B cell (primary cell): ENCODE results near the gene GRIK5. TPM values are rescaled to one million over a fixed set of nuclear protein-coding genes. Genes with fewer than 3 reads are reported as not detected.

Experiments used
- ATAC-seq: fragments of 200-7000 bp; cut with Tn5 transposase; one replicate; pipeline ENCODE4 v1.10.0; 2021; ENCODE audit warnings: low read depth, mild to moderate bottlenecking, moderate number of reproducible peaks, moderate library complexity
- CTCF ChIA-PET: fragments of 350-600 bp; sonication (Branson Sonifier 250); formaldehyde crosslinking; loops from one replicate; lab custom pipeline; 2021; ENCODE audit warnings: antibody characterized with exemption, inconsistent platforms; lab: Charles Lee
- POLR2A ChIA-PET: fragments of 350-600 bp; sonication (Branson Sonifier 250); formaldehyde crosslinking; loops from one replicate; lab custom pipeline; 2021; ENCODE audit warnings: antibody characterized with exemption; lab: Charles Lee
- DNase-seq: peaks from one replicate; pipeline ENCODE4 v3.0.0; 2013
- H2AFZ ChIP-seq: 2 replicates; pipeline ENCODE4 v1.6.1; 2012; ENCODE audit warnings: mild to moderate bottlenecking, low read depth, low read length; ENCODE audit not compliant: insufficient read depth, poor library complexity, severe bottlenecking
- H3K27ac ChIP-seq, 2 donors: 1 replicate in 1 of 2; 2 replicates in 1 of 2; pipeline ENCODE4 v1.5.1; 2012 to 2013; ENCODE audit warnings: low read length in 2 of 2, mild to moderate bottlenecking in 2 of 2, moderate library complexity in 1 of 2
- H3K27me3 ChIP-seq, 4 experiments: fragments of 200-600 bp in 1 of 4; sonication (generic) in 1 of 4; replicated peaks in 1 of 4; 1 replicate in 2 of 4; 2 replicates in 2 of 4; pipeline versions ENCODE4 v1.6.1 to v1.7.0; 2013 to 2016; ENCODE audit warnings: low read length in 3 of 4, mild to moderate bottlenecking in 2 of 4, mixed read lengths in 1 of 4, moderate library complexity in 1 of 4; ENCODE audit not compliant: insufficient read depth in 4 of 4, control insufficient read depth in 3 of 4; ENCODE audit errors: control extremely low read depth in 1 of 4
- H3K36me3 ChIP-seq, 2 experiments: replicated peaks in 1 of 2; 1 replicate in 1 of 2; 2 replicates in 1 of 2; pipeline versions ENCODE4 v1.6.1 to v1.7.1; 2013; ENCODE audit warnings: low read length in 1 of 2; ENCODE audit not compliant: insufficient read depth in 2 of 2, control insufficient read depth in 1 of 2; ENCODE audit errors: control extremely low read depth in 1 of 2, extremely low read depth in 1 of 2
- H3K4me1 ChIP-seq, 2 donors: fragments of 200-600 bp in 1 of 2; sonication (generic) in 1 of 2; 1 replicate in 1 of 2; 2 replicates in 1 of 2; pipeline versions ENCODE4 v1.5.1 to v1.6.1; 2013 to 2017; ENCODE audit warnings: low read length in 2 of 2; ENCODE audit not compliant: control insufficient read depth in 2 of 2, insufficient read depth in 2 of 2
- H3K4me2 ChIP-seq: replicated peaks from 2 replicates; pipeline ENCODE3; 2012; ENCODE audit warnings: mild to moderate bottlenecking, low read depth, low read length; ENCODE audit not compliant: poor library complexity, severe bottlenecking
- H3K4me3 ChIP-seq, 5 experiments: fragments of 200-600 bp in 1 of 5; sonication (generic) in 1 of 5; 1 replicate in 3 of 5; 2 replicates in 2 of 5; pipeline versions ENCODE4 v1.5.1 to v1.7.0; 2011 to 2016; ENCODE audit warnings: low read length in 4 of 5, mild to moderate bottlenecking in 4 of 5, low read depth in 2 of 5, control low read depth in 1 of 5, moderate library complexity in 1 of 5; ENCODE audit not compliant: insufficient read depth in 1 of 5; ENCODE audit errors: control extremely low read depth in 1 of 5, extremely low read depth in 1 of 5
- H3K79me2 ChIP-seq: fragments of 200-600 bp; sonication (generic); one replicate; pipeline ENCODE4 v1.6.0; 2016; ENCODE audit warnings: low read length; ENCODE audit not compliant: control insufficient read depth, insufficient read depth
- H3K9ac ChIP-seq: fragments of 200-600 bp; sonication (generic); 2 replicates; pipeline ENCODE4 v1.6.1; 2017; ENCODE audit warnings: mild to moderate bottlenecking, low read length, moderate library complexity
- H3K9me3 ChIP-seq, 3 donors: one replicate each; pipeline versions ENCODE4 v1.6.1 to v1.7.1; 2013; ENCODE audit warnings: low read length in 2 of 3; ENCODE audit not compliant: control insufficient read depth in 2 of 3, insufficient read depth in 1 of 3; ENCODE audit errors: control extremely low read depth in 1 of 3
- H4K20me1 ChIP-seq: 2 replicates; pipeline ENCODE4 v1.6.0; 2012; ENCODE audit warnings: mild to moderate bottlenecking, low read length; ENCODE audit not compliant: insufficient read depth, control insufficient read depth, poor library complexity, severe bottlenecking
- H3K27ac Mint-ChIP-seq: one replicate; pipeline ENCODE4 v1.8.0; 2021; ENCODE audit warnings: mixed read lengths
- H3K27me3 Mint-ChIP-seq: one replicate; pipeline ENCODE4 v1.8.0; 2021; ENCODE audit warnings: mixed read lengths
- H3K4me1 Mint-ChIP-seq: one replicate; pipeline ENCODE4 v1.8.0; 2021; ENCODE audit warnings: mixed read lengths
- H3K4me3 Mint-ChIP-seq: one replicate; pipeline ENCODE4 v1.8.0; 2021; ENCODE audit warnings: mixed read lengths
- H3K9me3 Mint-ChIP-seq: one replicate; pipeline ENCODE4 v1.8.0; 2022; ENCODE audit warnings: mixed read lengths; ENCODE audit not compliant: insufficient read depth
- EZH2 ChIP-seq: IDR thresholded peaks from 2 replicates; pipeline ENCODE4 v1.6.1; 2012; ENCODE audit warnings: borderline replicate concordance, low read depth, mild to moderate bottlenecking, moderate library complexity, low read length; ENCODE audit not compliant: insufficient read depth, poor library complexity, severe bottlenecking
- WGBS: methylation state at CpG from one replicate; pipeline ENCODE4 v1.1.5; 2013; ENCODE audit warnings: missing lambda C conversion rate; ENCODE audit not compliant: insufficient coverage; 5-methylcytosine and 5-hydroxymethylcytosine counted together
- intact Hi-C: fragments of 100-400 bp; cut with micrococcal nuclease; formaldehyde crosslinking; loops from one replicate; pipeline ENCODE4 v1.10.0; 2022
- polyA plus RNA-seq: library from polyadenylated mRNA; depleted of rRNA; stranded (reverse); fragments of >200 nt; gene quantifications from 2 replicates; pipeline ENCODE4 v1.2.3, GENCODE V29; 2012
- total RNA-seq, 2 donors: library from RNA; stranded (reverse); fragments of 120-200 nt in 1 of 2; gene quantifications; 1 replicate in 1 of 2; 2 replicates in 1 of 2; pipeline versions ENCODE4 v1.2.3 to v1.2.4, GENCODE V29; 2013 to 2022
- TF ChIP-seq, protein P1 (sequence below): fragments of 200-600 bp; IDR thresholded peaks from one replicate; pipeline ENCODE4 v1.8.0; 2022; ENCODE audit warnings: antibody characterized with exemption, mild to moderate bottlenecking

Gene GRIK5
- total and polyA plus RNA-seq, 2 donors (not counting 1 experiment from before 2014, with no cell fraction given), result 0.09 to 0.27 TPM

DNA sequence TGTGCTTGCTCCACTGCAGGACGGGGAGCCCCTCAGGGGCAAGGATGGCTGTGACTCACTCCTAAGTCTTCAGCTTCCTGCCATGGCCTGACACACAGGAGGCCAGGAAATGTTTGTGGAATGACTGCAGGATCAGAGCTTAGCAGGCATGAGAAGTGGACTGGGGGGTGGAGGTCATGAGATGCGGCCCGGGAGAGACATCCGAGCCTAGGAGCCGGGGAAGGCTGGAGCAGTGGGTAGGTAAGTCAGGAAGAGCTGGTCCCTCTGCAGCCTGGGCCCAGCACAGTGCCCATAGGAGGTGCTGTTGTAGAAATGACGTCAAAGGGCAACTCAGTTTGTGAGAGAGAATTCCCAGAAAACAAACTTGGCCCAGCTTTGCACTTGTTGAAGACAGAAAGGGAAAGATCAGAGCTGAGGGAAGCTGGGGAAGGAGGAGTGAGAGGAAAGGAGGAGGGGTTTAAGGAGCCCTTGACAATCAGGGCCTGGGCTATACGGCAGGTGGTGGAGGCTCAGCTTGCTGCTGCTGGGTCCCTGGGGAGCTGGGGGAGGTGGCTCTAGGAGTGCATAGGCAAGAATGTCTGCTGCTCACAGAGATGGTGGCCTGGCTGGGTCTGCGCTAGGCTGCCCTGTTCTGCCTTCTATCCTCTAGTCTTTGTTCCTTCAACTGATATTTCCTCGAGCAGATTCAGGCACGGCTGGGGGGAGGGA is 43.8 kb upstream of the GRIK5 start:
- DNase-seq, result peak; percentile 84
- Histone ChIP-seq H3K4me3 (peak overlapping the region in 4 of 5 experiments; percentile 16 to 49 (median 38)), H3K27ac (peak overlapping the region; percentile 71 to 79), H4K20me1 (peaks cover 40% of the 10 kb centered on the region), H3K27me3 (no peaks in the 10 kb centered on the region), H3K36me3 (peaks cover 0 to 78% of the 10 kb centered on the region in 2 experiments), H3K4me1 (peaks cover 81 to 98% of the 10 kb centered on the region in 2 donors), H3K79me2 (peaks cover 48% of the 10 kb centered on the region), H3K9ac (peak overlapping the region; percentile 42), H3K4me2 (peak overlapping the region; percentile 78), H2AFZ (peak overlapping the region; percentile 1), H3K9me3 (no peaks in the 10 kb centered on the region)
- TF ChIP-seq EZH2, result no peak
- TF ChIP-seq, protein P1, sequence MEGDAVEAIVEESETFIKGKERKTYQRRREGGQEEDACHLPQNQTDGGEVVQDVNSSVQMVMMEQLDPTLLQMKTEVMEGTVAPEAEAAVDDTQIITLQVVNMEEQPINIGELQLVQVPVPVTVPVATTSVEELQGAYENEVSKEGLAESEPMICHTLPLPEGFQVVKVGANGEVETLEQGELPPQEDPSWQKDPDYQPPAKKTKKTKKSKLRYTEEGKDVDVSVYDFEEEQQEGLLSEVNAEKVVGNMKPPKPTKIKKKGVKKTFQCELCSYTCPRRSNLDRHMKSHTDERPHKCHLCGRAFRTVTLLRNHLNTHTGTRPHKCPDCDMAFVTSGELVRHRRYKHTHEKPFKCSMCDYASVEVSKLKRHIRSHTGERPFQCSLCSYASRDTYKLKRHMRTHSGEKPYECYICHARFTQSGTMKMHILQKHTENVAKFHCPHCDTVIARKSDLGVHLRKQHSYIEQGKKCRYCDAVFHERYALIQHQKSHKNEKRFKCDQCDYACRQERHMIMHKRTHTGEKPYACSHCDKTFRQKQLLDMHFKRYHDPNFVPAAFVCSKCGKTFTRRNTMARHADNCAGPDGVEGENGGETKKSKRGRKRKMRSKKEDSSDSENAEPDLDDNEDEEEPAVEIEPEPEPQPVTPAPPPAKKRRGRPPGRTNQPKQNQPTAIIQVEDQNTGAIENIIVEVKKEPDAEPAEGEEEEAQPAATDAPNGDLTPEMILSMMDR, result no peak
- POLR2A ChIA-PET, result interaction anchor here (0.6 to 5.5 kb wide), 12 partner anchors 11 to 310 kb away, joined by 3 to 77 read pairs (median 8); partner anchors contain the start of genes GSK3A, PAFAH1B3, POU2F2 and ZNF574
- Mint-ChIP-seq H3K27ac (peak overlapping the region; percentile 98), H3K27me3 (no peaks in the 10 kb centered on the region), H3K4me1 (peaks cover 91% of the 10 kb centered on the region), H3K9me3 (no peaks in the 10 kb centered on the region), H3K4me3 (peak overlapping the region; percentile 87)
- 48% methylated on average over 7 of the region's 10 CpGs for whole genome bisulfite sequencing
- CTCF ChIA-PET, result interaction anchor here (0.6 to 19.4 kb wide), 19 partner anchors 9 to 183 kb away, joined by 3 to 419 read pairs (median 7); partner anchors contain the start of genes GSK3A, POU2F2 and ZNF526
- ATAC-seq, result peak; percentile 80
- intact Hi-C loops, result loop anchor here (1.0 kb wide), 3 partner anchors 9 to 129 kb away; partner anchors contain the start of gene GSK3A

DNA sequence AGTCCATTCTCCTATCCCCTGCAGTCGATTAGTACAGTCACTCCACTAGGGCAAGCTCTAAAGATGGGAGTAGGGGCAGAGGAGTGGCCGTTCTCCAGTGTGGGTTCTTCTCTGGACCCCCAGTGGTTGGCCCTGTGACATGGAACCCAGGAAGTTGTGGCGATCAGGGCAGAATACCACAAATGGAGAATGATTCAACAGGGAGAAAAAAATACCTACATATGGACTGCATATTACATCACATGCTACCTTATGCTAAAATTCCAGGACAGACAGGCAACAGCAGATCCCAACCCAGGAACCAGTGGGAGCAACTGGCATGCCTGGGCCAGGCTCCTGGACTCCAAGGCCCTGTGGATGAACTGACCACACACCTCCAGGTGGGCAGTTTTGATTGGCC is 41.8 kb upstream of the GRIK5 start:
- H3K79me2 ChIP-seq, result peaks cover 68% of the 10 kb centered on the region
- H3K27me3 ChIP-seq, result no peaks in the 10 kb centered on the region
- Mint-ChIP-seq H3K9me3 (no peaks in the 10 kb centered on the region), H3K4me1 (peaks cover 83% of the 10 kb centered on the region), H3K4me3 (no peak overlapping the region), H3K27me3 (no peaks in the 10 kb centered on the region), H3K27ac (peak overlapping the region; percentile 44)
- TF ChIP-seq, protein P1, result no peak
- no peak for TF ChIP-seq EZH2
- H3K4me3 ChIP-seq, result no peak overlapping the region
- no peak overlapping the region for H3K4me2 ChIP-seq
- intact Hi-C loops, result no loop called here
- no peak for DNase-seq
- ChIA-PET CTCF (interaction anchor here (4.3 to 19.4 kb wide), 5 partner anchors 11 to 73 kb away, joined by 32 to 419 read pairs (median 150); partner anchors contain the start of gene POU2F2), POLR2A (interaction anchor here (1.2 to 4.8 kb wide), 2 partner anchors 21 to 131 kb away, joined by 4 to 28 read pairs; partner anchors contain the start of genes GSK3A and POU2F2)
- peak overlapping the region in 1 of 2 donors; percentile 79 for H3K27ac ChIP-seq
- H3K9me3 ChIP-seq, result no peaks in the 10 kb centered on the region
- peaks cover 64 to 84% of the 10 kb centered on the region in 2 donors for H3K4me1 ChIP-seq
- no peak overlapping the region for H3K9ac ChIP-seq
- no peak overlapping the region for H2AFZ ChIP-seq
- peaks cover 59% of the 10 kb centered on the region for H4K20me1 ChIP-seq
- peaks cover 0 to 73% of the 10 kb centered on the region in 2 experiments for H3K36me3 ChIP-seq
- 90% methylated on average over 2 of the region's 3 CpGs for WGBS
- ATAC-seq, result no peak
